ENCODE results near the gene RMI2. TPM values are rescaled to one million over a fixed set of nuclear protein-coding genes. Genes with fewer than 3 reads are reported as not detected.

The RMI2 gene
- total and polyA plus RNA-seq, 8 donors = 0.35 to 3.2 (median 1.2) TPM

DNA sequence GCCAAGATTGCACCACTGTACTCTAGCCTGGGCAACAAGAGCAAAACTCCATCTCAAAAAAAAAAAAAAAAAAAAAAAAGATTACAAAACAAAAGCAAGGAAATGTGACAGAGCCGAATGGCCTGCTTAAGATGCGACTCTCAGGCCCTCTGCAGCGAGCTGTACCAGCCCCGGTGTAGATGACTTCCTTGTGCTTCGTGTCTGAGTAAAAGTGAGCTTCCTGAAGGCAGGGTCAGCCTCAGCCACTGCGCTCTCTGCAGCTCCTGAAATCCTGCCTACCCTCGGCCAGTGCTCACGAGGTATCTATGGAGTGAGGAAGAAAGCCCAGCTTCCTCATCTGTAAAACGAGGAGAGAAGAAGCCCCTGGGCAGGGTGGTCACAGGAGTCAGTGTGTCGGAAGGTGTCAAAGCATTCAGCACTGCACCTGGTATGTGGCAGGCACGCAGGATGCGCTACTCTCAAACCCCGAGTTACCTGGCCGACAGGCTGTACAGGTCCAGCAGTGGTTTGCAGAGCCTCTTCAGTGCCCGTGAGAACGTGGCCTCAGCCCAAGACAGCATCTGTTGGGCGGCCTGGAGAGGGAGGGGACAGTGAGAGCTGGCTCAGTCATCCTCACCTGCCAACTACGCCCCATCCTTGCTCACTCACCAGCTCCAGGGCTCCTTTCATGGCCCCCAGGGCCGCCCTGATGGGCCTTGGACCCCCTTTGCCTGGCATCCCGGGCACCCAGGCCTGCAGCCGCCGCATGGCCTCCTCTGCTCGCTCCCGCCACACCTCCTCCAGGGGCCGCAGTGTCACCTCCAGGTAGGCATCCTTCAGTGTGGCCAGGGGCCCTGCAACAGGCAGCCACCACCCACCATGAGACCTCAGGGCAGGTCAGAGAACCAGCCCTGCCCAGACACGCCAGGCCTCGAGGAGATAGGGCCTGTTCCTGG lies 44.6 kb downstream of the RMI2 start:
- FAIRE-seq = no peak
- ATAC-seq = no peak
- H3K27ac ChIP-seq = no peak overlapping the region
- peak in 2 of 6 donors; percentile 20 to 51 for DNase-seq
- peaks cover 0 to 7% (median 5%) of the 10 kb centered on the region in 3 donors for H3K4me1 ChIP-seq
- H3K27me3 ChIP-seq = no peaks in the 10 kb centered on the region
- TF ChIP-seq, protein P1, sequence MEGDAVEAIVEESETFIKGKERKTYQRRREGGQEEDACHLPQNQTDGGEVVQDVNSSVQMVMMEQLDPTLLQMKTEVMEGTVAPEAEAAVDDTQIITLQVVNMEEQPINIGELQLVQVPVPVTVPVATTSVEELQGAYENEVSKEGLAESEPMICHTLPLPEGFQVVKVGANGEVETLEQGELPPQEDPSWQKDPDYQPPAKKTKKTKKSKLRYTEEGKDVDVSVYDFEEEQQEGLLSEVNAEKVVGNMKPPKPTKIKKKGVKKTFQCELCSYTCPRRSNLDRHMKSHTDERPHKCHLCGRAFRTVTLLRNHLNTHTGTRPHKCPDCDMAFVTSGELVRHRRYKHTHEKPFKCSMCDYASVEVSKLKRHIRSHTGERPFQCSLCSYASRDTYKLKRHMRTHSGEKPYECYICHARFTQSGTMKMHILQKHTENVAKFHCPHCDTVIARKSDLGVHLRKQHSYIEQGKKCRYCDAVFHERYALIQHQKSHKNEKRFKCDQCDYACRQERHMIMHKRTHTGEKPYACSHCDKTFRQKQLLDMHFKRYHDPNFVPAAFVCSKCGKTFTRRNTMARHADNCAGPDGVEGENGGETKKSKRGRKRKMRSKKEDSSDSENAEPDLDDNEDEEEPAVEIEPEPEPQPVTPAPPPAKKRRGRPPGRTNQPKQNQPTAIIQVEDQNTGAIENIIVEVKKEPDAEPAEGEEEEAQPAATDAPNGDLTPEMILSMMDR (IDR thresholded peaks at IDR 0.05) = no peak
- no peak overlapping the region for H3K4me3 ChIP-seq
- no peaks in the 10 kb centered on the region for H3K36me3 ChIP-seq
- intact Hi-C loops (cut with DNase I) = loop anchor here in 2 of 3 donors (10.0 kb wide), 3 partner anchors 255 to 405 kb away; partner anchors contain the start of gene ZC3H7A (in 1 of the 2)
- 88 to 91% methylated on average over 27 of the region's 27 CpGs for whole genome bisulfite sequencing, 2 donors
- no peaks in the 10 kb centered on the region for H3K9me3 ChIP-seq

DNA sequence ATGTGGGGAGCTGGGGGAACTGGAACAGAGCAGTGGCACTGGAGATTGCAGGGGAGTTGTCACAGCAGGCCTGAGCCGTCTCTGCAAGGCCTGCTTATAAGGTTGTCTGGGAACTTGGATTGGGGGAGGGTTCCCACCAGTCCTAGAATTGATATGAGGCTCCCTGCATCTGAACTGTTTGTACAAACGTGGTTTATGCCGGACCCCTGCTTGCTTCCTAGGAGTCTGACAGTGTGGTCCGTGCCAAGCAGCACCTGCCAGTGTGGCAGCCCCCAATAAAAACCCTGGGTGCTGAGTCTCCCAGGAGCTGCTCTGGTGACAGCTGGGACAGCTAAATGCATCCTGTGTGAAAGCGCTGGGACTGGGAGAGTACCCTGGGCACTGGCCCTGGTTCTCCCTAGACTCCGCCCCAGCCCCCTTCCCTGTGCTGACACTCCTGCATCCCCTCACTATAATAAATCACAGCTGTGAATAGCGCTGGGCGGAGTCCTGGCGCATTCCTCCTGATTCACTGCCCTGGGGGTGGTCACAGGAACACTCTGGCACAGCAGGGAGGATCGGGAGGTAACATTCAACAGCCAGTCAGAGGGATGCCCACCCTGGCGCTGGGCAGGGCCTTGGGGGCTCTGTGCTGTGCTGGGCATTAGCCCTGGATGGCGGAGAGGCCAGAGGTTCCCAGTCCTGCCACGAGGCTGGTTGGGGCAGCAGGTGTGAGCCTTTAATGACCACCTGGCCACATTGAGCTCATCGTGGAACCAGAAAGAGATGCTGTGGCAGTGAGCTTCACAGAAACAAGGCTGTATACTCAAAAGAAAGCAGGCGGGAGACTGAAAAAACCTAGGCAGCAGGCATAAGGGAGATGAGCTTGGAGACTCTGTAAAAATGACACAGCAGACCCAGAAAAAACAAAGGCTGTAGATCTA lies 45.6 kb downstream of the RMI2 start:
- TF ChIP-seq, protein P1 (IDR thresholded peaks at IDR 0.05) = no peak
- FAIRE-seq (no peak), DNase-seq (peak in 2 of 6 donors; percentile 12 to 50), ATAC-seq (peak in 2 of 4 donors; percentile 5 to 15)
- intact Hi-C loops (cut with DNase I) = loop anchor here in 2 of 3 donors (10.0 kb wide), 3 partner anchors 254 to 404 kb away; partner anchors contain the start of gene ZC3H7A (in 1 of the 2)
- no peak overlapping the region for H3K4me3 ChIP-seq
- no peaks in the 10 kb centered on the region for H3K9me3 ChIP-seq
- H3K27ac ChIP-seq = peak overlapping the region in 3 of 4 donors; percentile 13 to 28 (median 16)
- peaks cover 0 to 7% (median 5%) of the 10 kb centered on the region in 3 donors for H3K4me1 ChIP-seq
- H3K36me3 ChIP-seq = no peaks in the 10 kb centered on the region
- H3K27me3 ChIP-seq = no peaks in the 10 kb centered on the region
- WGBS, 2 donors = 62 to 65% methylated on average over 15 of the region's 15 CpGs

DNA sequence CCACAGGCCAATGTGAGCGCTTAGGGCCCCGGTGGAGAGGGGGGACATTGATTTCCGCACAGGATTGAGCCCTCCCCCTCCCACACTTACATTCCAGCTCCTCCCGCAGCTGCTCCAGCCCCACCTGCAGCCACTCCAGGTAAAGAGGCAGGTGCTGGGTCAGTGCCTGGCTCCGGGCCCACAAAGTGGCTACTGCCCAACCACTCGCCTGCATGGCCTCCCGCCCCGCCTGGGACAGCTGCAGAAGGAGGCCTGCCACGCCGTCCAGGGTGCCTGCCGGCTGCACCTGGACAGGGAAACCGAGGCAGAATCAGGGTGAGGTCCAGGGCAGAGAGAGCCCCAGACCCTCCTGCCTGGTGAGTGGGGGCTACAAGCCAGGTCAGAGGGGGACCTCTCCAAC lies 46.3 kb downstream of the RMI2 start:
- intact Hi-C loops (cut with DNase I) = loop anchor here in 2 of 3 donors (10.0 kb wide), 3 partner anchors 253 to 403 kb away; partner anchors contain the start of gene ZC3H7A (in 1 of the 2)
- WGBS, 2 donors = 9 to 10% methylated on average over 11 to 12 of the region's 12 CpGs

DNA sequence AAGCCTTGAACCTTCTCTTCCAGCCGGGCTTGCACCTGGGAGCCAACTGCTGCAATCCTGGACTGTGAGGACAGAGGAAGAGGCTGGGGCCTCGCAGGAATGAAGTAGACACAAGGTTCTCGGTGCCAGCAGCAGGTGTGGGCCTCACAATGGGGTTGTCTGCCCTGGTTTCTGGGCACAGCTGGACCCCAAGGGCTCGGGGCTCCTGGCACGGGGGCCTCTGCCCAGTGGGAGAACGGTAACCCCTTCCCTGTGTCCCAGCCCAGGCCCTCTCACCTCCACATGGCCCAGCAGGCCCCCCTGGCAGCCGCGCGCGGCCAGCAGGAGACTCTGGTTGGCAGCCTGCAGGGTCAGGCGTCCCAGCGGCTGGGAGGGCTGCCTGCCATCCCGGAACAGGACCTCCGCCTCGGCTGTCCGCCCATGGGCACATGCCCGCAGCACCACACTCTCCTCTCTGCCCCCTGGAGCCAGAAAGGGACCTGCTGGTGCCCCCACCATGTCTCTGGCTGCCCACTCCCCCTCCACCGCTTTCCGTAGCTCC lies 46.9 kb downstream of the RMI2 start:
- Histone ChIP-seq H3K4me1 (peaks cover 0 to 7% (median 5%) of the 10 kb centered on the region in 3 donors), H3K27ac (no peak overlapping the region), H3K36me3 (no peaks in the 10 kb centered on the region), H3K27me3 (no peaks in the 10 kb centered on the region), H3K4me3 (no peak overlapping the region), H3K9me3 (no peaks in the 10 kb centered on the region)
- TF ChIP-seq, protein P1 (IDR thresholded peaks at IDR 0.05) = no peak
- ATAC-seq (no peak), DNase-seq (peak in 2 of 6 donors; percentile 31 to 74), FAIRE-seq (no peak)
- intact Hi-C loops (cut with DNase I) = loop anchor here in 2 of 3 donors (10.0 kb wide), 3 partner anchors 253 to 403 kb away; partner anchors contain the start of gene ZC3H7A (in 1 of the 2)
- whole genome bisulfite sequencing, 2 donors = 83 to 86% methylated on average over 17 to 19 of the region's 19 CpGs

More for the DNA sequence above, 46.3 kb downstream of the RMI2 start:
- Histone ChIP-seq H3K27me3 (no peaks in the 10 kb centered on the region), H3K27ac (peak overlapping the region in 3 of 4 donors; percentile 13 to 28 (median 16)), H3K4me3 (no peak overlapping the region), H3K4me1 (peaks cover 0 to 7% (median 5%) of the 10 kb centered on the region in 3 donors), H3K9me3 (no peaks in the 10 kb centered on the region), H3K36me3 (no peaks in the 10 kb centered on the region)
- FAIRE-seq = no peak
- peak; percentile 84 to 90 (median 87) for ATAC-seq
- DNase-seq = peak; percentile 73 to 96 (median 86)
- TF ChIP-seq, protein P1 (IDR thresholded peaks at IDR 0.05) = no peak
